ENCODE data around the gene FAM219B.
"Not testable (repeated sequence)": the region's sequence is repeated elsewhere in the genome, so short reads cannot be mapped to it uniquely, and the experiment has no call there.

FAM219B gene

GRCh38 chr15:74902295-74903075 is 4.2 kb downstream of the FAM219B start:
- DNase-seq = no peak

DNA sequence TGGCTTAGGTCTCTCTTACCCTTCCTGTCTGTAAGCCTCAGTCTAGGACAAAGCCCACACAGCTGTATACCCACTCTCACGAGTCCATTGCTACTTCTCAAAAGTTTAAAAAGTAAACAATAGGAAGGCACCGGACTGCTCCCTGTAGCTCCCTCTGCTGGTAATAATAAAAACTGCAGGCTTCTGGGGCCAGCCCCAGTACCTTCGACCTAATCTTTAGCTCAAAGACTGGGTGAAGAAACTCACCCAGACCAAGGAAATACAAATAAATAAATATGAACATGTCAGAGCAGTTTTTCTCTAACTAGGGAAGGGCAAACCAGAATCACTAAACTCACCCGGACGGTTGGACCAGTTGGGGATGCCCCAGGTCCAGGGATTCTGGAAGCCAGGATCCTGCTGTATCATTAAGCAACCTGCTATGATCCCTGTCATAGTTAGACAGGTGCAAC is 5.0 kb downstream of the FAM219B start:
- DNase-seq = no peak

GRCh38 chr15:74897300-74897701 is 9.3 kb downstream of the FAM219B start:
- no peak for DNase-seq

DNA sequence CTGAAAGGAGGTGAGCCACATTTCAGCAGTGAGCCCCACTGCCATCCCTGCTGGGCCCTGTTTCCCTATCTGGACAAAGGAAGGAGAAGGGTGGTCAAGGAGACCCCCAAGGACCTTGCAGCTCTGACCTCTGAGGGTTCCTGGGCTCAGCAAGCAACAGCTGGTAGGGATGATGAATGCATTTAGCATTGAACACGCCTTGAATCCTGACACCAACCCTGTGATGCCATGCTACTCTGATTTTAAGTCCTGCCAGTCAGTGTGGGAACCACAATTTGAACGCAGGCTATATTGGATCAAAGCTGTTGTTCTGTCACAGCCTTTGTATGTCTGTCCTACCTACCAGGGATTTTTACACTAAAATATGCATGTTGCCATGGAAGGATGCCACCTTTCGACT is 10.3 kb downstream of the FAM219B start:
- DNase-seq = no peak

DNA sequence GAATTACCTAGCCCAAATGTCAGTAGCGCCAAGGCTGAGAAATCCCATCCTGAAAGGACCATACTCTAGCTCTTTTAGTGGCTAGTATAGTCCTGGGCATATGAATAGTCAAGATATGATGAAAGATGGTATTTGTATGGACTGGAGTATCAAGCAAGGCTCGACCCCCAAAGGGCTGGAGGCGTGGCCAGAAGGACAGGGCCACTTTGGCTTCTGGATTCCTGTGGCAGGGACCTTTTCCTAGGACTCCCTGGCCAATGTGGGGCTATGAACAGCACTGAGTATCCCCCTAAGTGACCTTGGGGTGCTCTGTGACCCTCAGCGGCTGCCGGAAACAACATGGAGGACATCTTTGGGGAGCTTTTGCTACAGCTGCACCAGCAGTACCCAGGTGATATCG is 10.8 kb downstream of the FAM219B start:
- DNase-seq = no peak

GRCh38 chr15:74894383-74894782 is 12.3 kb downstream of the FAM219B start:
- DNase-seq = not testable (repeated sequence)

- DNase-seq = no peak
These were observed 13.0 kb downstream of the FAM219B start for GRCh38 chr15:74893627-74894026.

- no peak for DNase-seq
These were observed 13.7 kb downstream of the FAM219B start for GRCh38 chr15:74892931-74893330.

GRCh38 chr15:74892313-74892712 is 14.3 kb downstream of the FAM219B start:
- DNase-seq = no peak

- DNase-seq = no peak
These were observed 15.2 kb downstream of the FAM219B start for GRCh38 chr15:74891469-74891868.

DNA sequence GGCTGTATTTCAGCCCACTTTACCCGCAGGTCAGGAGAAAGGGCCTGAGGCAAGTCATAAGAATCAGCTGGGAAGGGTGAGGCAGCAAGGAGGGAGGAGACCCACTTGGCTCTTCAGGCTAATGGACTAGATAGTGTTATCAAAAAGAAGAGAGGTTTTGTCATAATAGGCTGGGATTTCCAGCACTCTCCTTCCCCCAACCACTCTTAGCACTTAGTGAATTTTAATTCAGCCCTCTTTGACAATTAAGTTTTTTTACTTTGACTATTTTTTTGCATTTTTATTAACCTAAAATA is 16.0 kb downstream of the FAM219B start:
- DNase-seq = no peak

- DNase-seq = no peak
These were observed 16.6 kb downstream of the FAM219B start, which contains the start of gene MPI for GRCh38 chr15:74889883-74890664. Gene MPI, plus strand, starts transcription at chr15:74890042. Its CDS starts 32 bp downstream, at chr15:74890074.

- DNase-seq = no peak
These were observed 17.2 kb downstream of the FAM219B start for GRCh38 chr15:74889390-74889882.

GRCh38 chr15:74888716-74889115 is 17.9 kb downstream of the FAM219B start:
- DNase-seq = no peak

- DNase-seq = not testable (repeated sequence)
These were observed 19.0 kb downstream of the FAM219B start for GRCh38 chr15:74887537-74888193.

GRCh38 chr15:74885461-74885860 is 21.2 kb downstream of the FAM219B start:
- no peak for DNase-seq

DNA sequence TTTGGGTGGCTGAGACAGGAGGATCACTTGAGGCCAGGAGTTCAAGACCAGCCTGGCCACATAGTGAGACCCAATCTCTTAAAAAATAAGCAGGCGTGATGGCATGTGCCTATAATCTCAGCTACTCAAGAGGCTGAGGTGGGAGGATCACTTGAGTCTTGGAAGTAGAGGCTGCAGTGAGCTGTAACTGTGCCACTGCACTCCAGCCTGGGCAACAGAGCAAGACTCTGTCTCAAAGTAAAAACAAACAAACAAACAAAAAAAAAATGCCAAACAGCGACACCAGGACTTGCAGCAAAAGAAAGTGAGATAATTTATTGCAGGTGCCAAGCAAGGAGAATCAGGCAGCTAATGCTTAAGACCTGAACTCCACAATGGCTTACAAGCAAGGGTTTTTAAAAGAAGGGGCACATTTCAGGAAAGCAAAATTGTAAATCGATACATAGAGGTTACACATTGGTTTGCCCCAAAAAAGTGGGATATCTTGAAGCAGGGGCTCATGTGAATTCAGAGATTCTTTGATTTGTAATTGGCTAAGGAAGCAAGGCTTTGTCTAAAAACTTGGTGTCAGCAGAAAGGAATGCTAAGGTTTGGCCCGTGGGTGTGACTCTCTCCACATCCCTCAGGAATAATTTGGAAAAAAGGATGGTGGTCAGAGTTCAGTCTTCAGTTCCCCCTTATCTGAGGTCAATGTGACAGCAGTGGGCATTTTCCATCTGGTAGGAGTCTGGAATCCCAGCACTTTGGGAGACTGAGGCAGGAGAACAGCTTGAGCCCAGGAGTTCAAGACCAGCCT is 22.0 kb downstream of the FAM219B start:
- no peak for DNase-seq

DNA sequence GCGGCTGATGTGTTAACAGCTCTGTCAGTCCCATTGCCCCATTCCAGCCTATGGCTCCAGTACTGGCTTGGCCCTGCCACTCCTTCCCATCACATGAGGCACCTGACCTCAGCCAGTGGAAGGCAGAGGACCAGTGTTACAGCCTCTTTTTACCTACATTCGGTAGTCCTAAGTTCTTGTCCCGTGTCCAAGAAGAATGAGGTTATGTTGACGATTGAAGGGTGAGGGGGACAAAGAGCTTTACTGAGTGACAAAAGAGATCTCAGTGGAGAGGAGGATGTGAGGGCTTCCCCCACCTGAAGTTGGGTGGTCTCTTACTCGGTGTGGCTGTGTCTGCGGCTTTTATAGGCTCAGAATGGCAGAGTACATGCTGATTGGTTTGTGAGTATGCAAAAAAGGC is 24.1 kb downstream of the FAM219B start:
- no peak for DNase-seq

GRCh38 chr15:74878273-74878672 is 28.4 kb downstream of the FAM219B start:
- DNase-seq = no peak

DNA sequence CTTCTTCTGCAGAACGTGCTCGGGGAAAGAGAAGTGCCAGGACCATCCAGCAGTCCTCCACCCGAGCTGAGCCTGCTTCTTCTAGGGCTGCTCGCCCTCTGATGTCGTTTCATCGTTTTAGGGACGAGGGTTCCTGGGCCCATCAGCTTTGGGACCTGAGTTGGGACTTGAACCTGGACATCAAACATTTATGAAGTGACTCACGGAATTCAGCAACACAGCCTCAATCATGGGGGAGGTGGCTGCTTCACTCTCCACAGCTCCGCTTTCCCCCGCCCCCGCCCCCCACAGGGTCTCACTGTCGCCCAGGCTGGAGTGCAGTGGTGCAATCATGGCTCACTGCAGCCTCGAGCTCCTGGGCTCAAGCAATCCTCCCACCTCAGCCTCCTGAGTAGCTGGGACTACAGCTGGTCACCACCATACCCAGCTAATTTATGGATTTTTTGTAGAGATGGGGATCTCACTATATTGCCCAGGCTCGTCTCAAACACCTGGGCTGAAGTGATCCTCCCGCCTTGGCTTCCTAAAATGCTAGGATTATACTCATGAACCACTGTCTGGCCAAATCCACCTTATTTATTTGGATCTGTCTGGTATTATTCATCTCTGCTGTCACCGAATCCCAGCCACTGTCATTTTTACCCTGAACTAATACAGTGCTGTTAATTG is 32.8 kb downstream of the FAM219B start:
- no peak for DNase-seq

GRCh38 chr15:74873036-74873755 is 33.5 kb downstream of the FAM219B start, which contains the start of gene SCAMP2:
Gene SCAMP2, minus strand, starts transcription at chr15:74873365. Its CDS starts 110 bp downstream, at chr15:74873255.
- peak; percentile 64 for DNase-seq

Data from NCI-H2029 treated with DMSO at 0.1 percent for 48 hours (cell line).